Brain pericyte (primary cell): ENCODE measurements around the gene EYS.
"Not testable (repeated sequence)": the region's sequence is repeated elsewhere in the genome, so short reads cannot be mapped to it uniquely, and the experiment has no call there.

Source experiments
- DNase-seq: peaks from one replicate; pipeline ENCODE4 v3.0.0-alpha.2; 2012; ENCODE audit warnings: low read depth, low spot score

The EYS gene

DNA sequence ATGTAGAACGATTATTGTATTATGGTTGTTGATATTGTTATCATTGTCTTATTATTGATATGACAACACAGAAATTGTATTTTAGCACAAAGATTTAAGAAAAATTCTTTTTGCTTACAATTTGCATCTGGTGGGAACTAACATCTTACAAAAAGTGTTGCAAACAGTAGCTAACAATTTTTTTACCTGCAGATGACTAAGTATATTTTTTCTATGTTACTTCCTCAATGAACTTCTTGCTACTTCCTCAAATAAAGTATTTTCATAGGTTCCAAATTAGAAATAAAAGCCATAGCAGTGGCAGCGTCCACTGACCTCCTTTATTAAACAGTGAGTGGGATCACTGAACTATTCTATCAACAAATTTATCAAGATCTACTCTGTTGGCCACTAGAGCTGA, 1224.4 kb downstream of the EYS start:
- DNase-seq = no peak

DNA sequence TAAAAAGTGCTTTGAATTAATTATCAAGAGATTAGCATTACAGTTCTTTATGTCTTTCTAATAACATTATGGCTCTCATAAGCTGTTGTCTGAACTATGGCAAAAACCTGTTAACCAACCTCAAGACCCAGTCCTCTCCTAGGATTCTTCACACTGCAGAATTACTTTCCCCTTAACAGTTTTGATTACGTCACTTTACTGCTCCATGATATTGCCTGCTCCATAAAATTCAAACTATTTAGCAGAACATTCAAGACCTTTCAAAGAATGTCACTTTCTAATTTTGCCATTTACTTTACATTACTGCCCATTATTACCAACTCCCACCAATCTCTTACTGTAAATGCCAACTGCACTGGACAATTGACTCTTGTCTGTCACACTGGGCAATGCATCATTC, 1227.9 kb downstream of the EYS start:
- DNase-seq = no peak

DNA sequence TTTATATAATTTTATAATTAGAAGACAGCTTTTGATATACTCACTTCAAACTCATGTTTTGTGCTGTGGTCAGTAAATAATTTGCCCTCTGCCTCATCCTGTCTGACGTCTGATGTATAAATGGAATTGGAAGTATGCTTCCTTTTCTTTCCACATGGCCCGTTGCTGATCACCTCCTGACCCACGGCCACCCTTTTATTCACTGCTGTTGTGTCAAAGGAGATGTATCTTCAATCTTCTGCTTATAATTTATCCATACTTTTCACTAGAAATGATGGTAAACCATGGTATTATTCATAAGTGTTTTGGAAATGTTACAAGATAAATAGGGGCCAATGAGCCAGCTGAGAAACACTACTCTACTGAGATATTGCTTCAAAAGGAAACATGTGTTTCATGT, 1229.6 kb downstream of the EYS start:
- no peak for DNase-seq

DNA sequence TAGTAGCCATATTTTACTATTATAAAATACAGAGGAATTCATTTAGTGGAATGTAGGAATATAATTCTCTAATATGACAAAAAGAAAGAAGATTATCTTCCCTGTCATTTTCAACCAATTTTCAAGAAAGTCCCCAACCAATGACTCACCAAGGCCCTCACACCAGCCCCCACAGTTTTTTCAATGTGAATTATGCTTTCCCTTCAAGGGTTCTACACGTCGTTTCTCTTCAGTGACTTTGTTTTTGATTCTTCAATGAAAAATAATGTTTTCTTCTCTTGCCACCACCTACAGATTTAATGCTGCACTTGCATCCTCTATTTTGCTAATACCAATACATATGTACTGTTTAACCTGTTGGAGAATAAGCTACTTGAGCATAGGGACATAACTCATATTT, 1230.1 kb downstream of the EYS start:
- DNase-seq = no peak

DNA sequence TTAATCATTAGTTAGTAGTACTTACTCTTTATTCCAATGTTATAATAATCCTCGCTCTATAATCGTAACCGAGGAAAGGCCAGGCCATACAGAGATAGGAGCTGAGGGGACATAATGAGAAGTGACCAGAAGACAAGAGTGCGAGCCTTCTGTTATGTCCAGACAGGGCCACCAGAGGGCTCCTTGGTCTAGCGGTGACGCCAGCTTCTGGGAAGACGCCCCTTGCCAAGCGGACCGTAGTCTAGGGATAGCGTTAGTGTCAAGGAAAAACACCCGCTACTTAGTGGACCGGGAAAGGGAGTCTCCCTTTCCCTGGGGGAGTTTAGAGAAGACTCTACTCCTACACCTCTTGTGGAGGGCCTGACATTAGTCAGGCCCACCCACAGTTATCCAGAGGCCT, 1237.6 kb downstream of the EYS start:
- not testable (repeated sequence) for DNase-seq

DNA sequence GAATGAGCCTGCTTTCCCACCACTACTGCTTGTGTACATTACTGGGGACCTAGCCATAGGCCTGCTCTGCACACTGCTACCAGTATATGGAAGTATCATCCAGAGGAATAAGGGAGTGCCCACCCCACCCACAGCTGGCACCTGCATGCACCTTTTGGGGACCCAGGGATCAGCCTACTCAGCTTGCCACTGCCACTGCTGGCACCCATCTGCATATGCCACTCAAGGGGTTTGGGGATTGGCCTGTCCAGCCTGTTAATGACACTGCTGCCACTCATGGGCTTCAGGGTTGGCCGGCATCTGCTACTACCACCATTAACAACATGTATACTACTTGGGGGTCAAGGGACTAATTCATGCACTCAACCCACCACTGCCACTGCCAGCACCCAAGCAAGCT, 1239.4 kb downstream of the EYS start:
- no peak for DNase-seq

DNA sequence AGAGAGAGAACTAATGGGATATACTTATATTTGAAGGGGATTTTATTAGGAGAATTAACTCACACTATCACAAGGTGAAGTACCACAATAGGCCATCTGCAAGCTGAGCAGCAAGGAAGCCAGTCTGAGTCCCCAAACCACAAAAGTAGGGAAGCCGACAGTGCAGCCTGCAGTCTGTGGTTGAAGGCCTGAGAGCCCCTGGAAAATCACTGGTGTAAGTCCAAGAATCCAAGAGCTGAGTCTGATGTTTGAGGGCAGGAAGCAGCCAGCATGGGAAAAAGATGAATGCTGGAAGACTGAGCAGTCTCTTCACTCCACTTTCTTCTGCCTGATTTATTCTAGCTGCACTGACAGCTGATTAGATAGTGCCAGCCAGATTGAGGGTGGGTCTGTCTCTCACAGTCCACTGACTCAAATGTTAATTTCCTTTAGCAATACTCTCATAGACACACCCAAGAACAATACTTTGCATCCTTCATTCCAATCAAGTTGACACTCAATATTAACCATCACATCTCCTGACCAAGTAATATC, 1247.5 kb downstream of the EYS start:
- DNase-seq = no peak

DNA sequence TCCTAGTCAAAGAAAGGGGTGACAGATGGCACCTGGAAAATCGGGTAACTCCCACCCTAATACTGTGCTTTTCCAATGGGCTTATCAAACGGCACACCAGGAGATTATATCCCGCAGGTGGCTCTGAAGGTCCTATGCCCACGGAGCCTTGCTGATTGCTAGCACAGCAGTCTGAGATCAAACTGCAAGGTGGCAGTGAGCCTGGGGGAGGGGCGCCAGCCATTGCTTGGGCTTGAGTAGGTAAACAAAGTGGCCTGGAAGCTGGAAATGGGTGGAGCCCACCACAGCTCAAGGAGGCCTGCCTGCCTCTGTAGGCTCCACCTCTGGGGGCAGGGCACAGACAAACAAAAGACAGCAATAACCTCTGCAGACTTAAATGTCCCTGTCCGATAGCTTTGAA, 1258.9 kb downstream of the EYS start:
- not testable (repeated sequence) for DNase-seq

DNA sequence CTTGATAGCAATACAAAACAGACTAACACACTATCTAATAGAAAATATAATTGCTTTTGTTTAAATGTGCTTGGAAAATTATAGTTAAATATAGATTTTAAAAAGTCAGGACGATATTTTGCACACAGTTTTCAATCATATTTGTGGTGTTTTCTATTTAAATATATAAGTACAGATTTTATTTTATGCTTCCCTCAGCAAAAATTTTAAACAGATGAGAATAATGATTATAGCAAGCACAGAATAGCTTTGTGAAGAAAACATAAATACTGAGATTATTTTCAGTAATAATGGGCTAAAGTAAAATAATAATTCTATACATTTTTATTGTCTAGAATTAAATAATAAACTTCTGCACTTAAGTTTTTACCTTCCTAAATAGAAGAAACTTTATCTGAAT, 1262.0 kb downstream of the EYS start:
- no peak for DNase-seq

DNA sequence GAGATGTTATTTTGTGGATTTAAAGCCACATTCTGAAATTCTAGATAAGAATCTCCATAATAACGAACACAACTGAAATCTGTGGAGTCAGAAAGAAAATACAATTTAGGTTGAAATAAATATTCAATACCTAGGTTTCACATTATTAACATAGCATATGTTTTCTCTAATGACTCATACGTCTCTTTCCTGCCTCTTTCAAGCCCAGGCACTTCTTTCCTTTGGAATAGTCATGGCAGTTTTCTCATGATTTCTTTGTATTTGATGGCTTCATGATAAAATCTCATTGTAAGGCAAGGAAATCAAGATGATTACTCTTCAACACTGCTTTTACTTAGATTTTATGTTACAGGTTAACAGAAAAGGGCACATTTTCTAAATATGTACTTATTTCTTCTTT, 1267.8 kb downstream of the EYS start:
- DNase-seq = no peak

DNA sequence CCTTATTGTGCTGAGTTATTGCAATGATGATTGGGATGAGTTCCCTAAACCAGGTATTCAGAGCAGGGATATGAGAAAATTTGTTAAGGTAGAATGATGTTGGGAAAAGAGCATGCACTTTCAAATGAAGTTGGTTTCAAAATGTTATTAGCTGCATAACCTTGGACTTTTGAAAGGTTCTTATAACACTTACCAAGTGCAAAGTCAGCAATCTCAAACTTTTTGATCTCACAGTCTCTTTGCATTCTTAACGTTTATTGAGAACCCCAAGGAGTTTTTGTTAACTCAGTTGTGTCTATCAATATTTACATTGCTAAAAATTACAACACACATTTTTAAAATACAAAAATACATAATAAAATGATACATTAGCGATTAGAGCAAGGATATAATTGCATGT, 1269.0 kb downstream of the EYS start:
- no peak for DNase-seq

DNA sequence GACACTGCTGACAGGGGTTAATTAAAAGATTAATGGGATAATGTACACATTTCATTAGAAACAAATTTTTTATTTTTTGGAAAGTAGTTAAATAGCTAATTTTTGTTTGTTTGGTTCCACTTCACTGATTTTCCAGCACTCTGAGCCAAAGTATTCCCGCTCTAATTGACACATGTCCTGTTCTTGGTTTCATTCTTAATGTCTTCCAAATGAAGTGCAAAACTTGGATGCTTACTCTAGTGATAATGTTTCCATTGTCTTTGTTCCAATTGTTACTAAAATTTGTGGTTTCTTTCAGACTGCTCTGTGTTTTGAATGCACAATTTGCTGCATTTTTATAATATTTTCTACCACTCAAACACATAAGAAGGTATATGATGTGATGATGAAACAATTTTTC, 1277.1 kb downstream of the EYS start:
- DNase-seq = no peak

DNA sequence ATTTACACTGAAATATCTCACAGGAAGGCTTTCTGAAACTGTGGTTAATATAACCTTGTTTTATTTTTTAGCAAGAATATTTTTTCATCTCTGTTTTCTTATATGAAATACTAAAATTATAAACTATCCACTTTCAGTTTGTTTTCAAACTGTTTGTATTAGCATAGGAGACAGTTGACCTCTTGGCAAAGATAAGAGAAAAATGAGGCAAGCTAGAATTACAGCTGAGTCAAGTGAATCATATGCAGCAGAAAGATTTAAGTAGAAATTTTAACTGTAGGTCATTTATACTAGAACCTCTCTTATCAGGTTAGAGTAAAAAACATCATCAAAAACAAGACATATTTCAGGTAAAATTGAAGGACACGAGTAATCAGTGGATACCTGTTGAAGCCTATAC, 1278.8 kb downstream of the EYS start:
- no peak for DNase-seq

DNA sequence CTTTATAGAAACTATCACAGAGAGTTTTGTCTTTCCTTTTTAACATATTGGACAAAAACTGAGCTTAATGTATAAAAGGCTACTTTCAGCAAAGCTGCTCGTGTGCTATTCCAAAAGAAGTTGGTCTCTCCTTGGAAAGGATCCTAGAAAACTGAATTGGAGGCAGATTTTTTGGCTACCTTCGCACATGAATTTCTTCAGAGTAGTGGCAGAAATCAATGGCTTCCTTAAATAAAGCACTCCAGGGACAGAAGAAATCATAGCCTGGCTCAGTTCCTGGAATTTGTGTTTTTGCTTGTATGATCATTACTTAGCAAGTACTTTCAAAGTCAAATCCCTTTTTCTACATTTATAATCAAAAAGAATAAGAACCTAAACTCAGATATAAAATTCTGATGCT, 1291.1 kb downstream of the EYS start:
- no peak for DNase-seq

DNA sequence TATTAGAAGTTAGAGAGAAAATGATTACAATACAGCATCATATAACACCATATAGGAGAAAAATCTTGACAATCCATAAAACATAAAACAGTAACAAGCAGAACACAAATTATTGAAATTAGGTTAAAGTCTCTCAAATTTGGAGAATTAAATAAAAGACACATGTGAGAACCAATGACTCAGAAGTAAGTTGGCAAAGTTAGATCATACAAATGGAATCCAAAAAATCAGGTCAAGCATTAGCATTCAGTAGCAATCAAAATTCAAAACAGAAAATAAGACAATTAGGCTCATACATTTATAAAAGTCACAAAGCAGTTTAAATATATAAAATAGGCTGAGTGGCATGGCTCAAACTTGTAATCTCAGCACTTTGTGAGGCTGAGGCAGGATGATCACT, 1295.8 kb downstream of the EYS start:
- DNase-seq = no peak

DNA sequence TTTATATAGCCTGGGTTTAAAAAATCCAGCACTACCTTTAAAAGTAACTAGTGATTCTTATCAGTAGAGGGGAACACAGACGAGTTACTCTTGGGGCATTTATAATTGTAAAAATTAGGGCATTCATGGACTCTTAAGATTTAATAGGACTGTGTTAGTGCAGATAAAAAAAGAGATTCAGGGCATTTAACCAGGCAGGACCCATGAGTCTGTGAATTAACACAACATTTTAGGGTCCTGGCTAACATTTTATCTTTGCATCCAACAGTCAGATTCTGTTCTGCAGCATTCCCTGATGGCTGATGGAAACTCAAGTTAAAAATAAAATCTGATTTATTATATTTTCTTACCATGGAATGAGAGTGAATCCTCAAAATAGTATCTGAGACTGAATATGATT, 1297.1 kb downstream of the EYS start:
- DNase-seq = no peak

DNA sequence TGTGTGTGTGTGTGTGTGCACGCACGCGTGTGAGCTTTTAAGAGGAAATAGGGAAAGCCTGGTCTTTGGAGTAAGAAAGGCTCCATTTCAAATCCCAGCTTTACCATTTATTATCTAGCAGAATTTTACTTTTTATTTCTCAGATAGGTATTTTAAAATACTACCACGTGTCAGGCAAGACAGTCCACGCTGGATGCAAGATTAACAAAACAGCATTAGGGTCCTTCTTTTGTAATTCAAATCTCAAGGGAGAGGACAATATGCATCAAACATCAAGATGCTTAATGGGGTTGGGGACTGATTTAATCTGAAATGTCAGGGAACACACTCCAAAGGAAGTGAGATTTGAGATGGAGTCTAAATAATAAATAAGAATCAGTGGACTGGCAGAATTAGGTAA, 1302.6 kb downstream of the EYS start:
- DNase-seq = no peak

DNA sequence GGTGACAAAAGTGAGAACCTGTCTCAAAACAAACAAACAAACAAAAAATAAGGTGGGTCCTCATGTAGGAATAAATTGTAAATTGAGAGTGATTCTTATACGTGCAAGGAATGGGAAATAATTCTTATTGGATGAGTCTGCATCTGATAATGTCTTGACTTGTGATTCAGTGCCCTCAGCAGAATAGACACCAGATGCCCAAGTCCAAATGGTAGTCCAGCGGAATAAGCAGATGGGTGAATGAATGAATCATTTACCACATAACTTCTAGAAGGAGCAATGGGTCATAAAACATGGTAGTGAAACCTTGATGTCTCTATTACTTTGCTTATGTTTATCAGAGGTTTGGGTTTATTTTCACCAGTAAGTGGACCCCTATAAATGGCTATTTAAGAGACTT, 1323.7 kb downstream of the EYS start:
- no peak for DNase-seq

DNA sequence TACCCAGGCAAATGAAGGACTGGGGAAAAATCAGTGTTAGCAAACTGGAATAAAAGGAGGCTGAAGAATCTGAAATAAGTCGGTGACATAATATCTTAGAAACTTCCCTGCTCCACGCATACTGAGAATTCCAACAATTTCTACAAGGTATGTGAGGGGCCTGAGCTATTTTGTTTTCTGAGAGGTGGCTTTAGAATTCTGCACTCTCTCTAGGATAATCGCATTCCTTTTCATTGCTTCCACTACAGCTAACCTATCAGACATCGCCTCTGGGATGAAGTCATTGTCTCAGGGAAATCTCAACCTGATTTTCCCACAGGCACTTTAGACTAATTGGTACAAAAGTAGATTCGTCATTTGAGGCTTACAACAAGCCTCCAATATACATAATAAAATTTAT, 1330.6 kb downstream of the EYS start:
- no peak for DNase-seq

DNA sequence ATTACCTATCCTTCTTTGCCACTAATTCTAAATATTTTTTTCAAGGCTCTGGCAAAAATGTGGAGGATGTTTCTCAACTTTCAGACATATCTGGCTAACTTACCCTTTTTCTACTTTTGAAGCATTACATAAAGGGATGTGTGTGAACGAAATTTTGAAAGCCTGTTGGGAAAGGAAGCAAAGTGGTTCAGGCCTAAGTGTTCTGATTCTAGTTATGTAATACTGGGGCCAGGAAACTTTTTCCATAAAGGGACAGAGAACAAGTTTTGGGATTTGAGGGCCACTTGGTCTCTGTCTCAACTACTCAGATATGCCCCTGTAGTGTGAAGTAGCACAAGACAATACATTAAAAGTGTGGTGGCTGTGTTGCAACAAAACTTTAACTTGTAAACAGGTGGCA, 1349.6 kb downstream of the EYS start:
- DNase-seq = no peak

DNA sequence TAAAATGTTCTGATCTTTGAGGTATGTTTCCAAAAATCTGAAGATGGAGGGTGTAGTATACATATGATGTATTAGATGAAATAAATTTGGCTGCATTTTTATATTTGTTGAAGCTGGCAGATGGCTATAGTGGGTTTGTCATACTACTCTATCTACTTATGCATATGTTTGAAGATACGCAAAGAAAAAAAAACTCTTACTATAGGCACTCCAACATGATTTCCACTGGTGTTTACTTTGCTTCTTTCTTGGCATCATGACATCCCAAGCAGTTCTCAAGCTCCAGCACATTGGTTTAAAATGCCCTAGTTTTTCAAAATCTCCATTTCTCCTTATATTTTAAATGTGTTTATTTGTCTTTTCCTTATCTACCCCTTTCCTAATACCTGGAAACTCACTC, 1359.6 kb downstream of the EYS start:
- DNase-seq = no peak

DNA sequence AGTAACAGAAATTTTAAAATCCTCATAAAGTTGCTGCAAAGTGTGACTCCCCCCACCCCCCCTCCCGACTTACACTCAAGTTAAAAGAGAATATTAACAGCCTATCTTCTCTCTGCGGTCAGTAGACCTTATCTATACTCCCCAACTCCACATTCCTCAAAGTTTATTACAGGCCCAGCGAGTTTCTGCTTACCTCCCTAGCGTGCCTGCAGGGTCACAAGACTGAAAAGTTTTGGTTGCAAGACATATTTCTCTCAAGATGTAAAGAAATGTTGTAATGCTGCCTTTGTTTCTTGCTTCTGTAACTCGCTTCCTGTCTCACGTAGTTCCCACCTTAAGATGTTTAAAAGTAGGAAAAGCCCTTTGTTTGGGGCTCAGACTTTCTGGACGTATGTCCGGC, 1371.8 kb downstream of the EYS start:
- DNase-seq = no peak

DNA sequence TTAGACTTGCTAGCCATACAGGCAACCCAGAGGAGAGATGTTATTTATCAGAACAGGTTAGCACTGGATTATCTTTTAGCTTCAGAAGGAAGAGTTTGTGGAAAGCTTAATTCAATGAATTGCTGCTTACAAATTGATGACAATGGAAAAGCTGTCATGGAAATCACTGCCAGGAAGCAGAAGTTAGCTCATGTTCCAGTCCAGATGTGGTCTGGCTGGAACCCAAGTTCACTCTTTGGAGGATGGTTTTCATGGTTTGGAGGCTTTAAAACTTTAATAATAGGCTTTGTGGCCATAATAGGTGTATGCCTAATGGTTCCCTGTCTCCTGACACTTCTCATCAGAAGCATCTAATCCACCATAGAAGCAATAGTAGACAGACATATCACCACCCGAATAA, 1372.4 kb downstream of the EYS start:
- no peak for DNase-seq

DNA sequence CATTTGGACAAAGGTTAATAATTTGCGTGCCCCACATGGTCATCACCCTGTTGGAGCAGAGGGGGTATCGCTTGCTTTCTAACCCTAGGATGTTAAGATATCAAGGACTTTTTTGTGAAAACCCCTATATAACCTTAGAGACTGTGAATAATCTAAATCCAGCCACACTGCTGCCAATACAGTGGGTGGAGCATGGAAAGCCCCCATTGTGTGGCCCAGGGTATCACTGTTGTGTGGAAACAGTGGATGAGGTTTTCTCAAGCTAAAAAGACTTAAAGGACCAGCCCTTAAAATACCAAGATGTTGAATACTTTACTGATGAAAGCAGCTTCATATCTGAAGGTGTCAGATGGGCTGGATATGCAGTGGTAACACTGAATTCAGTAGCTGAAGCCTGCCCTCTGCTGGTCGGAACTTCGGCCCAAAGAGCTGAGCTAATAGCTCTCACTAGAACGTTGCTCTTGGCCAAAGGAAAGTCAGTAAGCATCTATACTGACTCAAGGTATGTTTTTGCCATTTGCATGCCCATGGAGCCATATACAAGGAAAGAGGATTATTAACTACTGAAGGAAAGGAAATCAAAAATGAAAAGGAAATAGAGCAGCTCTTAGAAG, 1376.2 kb downstream of the EYS start:
- no peak for DNase-seq
